Stimulated activated CD4-positive, alpha-beta T cell treated with anti-CD3 and anti-CD28 coated beads, Interleukin-4, amount 100 ng/mL, for 24 hours (primary cell): ENCODE measurements around the gene PIP4K2A.

Experiments used
- DNase-seq: peaks from one replicate; pipeline ENCODE4 v3.0.0-alpha.2; 2020

Gene PIP4K2A

DNA sequence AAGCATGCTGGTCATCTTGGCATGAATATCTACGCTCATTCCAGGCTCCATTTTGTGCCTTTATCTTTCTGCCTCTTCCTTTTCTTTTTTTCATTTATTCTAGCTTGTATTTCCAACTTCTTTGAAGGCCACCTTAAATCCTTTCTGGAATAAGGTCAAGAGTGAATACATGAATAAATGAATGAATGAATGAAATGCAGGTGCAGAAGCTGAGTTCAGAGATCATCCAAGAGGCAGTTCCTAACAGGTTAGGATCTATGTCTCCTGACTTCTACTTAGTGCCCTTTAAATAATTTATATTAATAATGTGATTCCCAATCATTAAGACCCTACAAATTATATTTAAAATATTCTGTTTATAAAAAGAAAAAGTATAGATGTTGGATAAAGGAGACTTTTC lies 125.9 kb downstream of the PIP4K2A start:
- DNase-seq: no peak

GRCh38 chr10:22583683-22584082 lies 130.7 kb downstream of the PIP4K2A start:
- no peak for DNase-seq

GRCh38 chr10:22581461-22581860 lies 132.9 kb downstream of the PIP4K2A start:
- DNase-seq: no peak

GRCh38 chr10:22580711-22581110 lies 133.7 kb downstream of the PIP4K2A start:
- no peak for DNase-seq

- no peak for DNase-seq
Measured at GRCh38 chr10:22579826-22580225, 134.6 kb downstream of the PIP4K2A start.

- DNase-seq: peak; percentile 18
Measured at GRCh38 chr10:22573820-22574569, 140.4 kb downstream of the PIP4K2A start.

GRCh38 chr10:22570733-22571430 lies 143.5 kb downstream of the PIP4K2A start:
- peak; percentile 30 for DNase-seq

GRCh38 chr10:22570234-22570633 lies 144.1 kb downstream of the PIP4K2A start:
- no peak for DNase-seq

GRCh38 chr10:22568928-22569327 lies 145.4 kb downstream of the PIP4K2A start:
- DNase-seq: no peak

DNA sequence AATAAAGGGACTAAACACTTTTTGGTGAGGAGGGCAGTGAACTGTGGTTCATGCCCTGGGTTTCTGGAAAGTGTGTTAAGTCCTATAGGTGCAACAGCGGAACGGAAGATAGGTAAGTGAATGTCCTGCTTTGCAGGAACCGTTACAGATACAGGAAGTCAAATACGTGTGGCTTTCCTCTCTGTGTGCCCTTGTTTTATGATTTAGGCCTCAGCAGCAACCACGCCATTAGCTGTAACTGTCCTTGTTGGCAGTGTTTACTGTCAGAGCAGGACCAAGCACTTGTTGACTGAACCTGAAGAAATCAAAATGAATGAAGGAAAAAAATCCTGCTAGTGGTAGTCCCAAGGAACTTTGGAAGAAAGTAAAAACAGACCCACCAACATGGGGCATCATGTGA lies 150.3 kb downstream of the PIP4K2A start:
- no peak for DNase-seq

DNA sequence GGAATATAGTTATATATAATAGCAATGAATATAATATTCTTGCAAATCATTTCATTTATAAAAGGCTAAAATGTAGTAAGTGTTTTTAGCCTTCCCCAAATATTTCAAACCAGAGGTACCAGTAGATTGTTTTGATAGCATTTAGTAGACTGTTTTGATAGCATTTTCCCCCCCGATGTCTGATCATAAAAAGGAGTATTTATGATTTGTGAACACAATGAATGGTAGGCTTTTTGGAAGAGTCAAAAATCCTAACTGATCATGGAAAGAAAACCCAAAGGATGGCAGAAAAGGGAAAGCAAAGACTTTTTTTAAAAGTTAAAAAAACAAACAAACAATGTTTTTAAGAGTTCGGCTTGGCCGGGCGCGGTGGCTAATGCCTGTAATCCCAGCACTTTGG lies 152.5 kb downstream of the PIP4K2A start:
- DNase-seq: no peak

- no peak for DNase-seq
Measured at GRCh38 chr10:22560913-22561239, 153.5 kb downstream of the PIP4K2A start.

GRCh38 chr10:22560096-22560912 lies 154.1 kb downstream of the PIP4K2A start:
- DNase-seq: no peak

DNA sequence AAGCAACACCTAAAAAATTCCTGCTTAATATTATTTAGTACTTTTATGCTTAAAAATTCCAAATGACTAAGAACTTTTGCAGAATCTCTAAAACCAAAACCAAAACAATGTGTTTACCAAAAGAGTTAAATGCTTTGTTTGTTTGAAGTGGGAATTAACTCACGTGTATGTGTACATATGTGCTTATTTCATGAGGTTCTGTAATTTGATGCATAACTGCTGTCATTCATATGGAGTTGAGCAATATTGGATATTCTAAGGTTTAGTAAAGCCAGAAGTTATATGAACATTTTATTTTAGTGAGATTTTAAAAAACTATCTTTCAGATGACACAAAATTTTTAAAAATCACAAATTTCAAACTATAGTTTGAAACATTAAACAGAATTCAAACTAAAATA lies 157.1 kb downstream of the PIP4K2A start:
- no peak for DNase-seq

GRCh38 chr10:22556774-22557173 lies 157.6 kb downstream of the PIP4K2A start:
- no peak for DNase-seq

DNA sequence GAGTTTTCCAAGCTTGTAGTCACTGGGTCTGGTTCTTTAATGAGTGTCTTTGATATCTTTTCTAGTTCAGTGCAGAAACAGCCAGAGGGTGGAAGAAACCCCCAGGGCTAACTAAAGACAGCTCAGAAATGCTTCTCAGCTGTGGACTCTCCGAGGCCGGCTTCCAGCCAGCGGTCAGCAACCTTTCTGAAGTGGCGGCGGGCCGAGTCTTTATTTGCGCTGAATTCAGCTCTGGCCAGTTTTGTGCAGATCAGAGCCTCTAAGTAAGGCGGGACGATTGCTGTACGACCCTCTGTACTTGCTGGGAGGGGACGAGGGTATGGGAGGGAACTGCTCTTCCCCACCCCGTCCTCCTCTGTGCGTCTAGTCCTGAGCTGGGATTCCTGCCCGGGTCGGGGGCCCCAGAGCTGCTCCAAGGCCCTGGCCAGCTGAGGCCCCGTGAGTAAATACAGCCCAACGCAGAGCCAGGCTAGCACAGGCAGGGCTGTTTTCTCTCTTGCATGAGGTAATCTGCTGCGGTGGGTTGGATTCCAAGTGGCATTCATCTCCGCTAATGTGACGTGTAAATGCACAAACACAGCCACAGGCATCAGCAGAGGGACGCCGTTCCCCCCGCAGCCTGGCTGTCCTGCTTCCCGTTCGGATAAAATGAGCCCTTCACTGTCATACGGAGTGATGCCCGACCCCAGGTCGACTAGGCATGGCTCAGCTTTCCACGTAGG lies 159.8 kb downstream of the PIP4K2A start:
- no peak for DNase-seq

DNA sequence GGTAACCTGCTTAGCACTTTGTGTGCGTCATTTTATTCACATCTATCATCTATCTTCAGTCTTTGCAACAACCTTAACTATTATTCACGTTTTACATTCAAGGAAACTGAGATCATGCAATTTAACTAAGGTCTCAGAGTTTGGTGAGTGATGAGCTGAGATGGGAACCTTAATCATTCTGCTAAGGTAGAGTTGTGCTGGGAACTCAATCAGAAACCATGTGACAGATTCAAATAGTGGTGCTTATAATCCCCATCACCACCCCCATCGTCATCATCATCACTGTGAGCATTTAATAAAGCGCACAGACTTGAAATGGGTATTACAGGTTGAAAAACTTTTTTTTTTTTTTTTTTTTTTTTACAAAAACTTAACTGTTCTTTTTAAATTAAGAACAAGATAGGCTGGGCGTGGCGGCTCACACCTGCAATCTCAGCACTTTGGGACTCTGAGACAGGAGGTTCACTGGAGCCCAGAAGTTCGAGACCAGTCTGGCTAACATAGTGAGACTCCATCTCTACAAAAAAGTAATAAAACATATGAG lies 160.9 kb downstream of the PIP4K2A start:
- no peak for DNase-seq

DNA sequence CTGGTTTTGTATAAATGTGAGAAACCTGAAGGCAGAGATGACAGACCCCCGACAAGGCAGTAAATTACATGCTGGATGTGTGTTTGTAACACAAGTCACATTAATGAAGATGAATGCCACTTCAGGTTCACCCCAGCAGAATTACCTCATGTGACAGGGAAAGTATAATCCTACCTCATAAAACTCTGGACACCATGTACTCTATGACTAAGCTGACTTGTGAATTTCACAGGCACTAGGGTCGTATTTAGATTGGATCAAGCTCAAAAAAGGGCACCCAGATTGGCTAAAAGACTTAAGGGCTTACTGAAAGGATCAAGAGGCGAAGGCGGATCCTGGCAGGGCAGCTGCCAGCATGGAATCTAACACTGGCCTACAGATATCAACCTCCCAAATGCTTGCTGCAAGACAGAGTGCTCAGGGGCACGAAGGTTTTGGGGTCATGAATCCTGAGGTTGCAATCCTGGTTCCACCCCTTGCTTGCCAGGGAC lies 161.4 kb downstream of the PIP4K2A start:
- no peak for DNase-seq

- no peak for DNase-seq
Measured at GRCh38 chr10:22551681-22552365, 162.6 kb downstream of the PIP4K2A start.

GRCh38 chr10:22550732-22551131 lies 163.6 kb downstream of the PIP4K2A start:
- peak; percentile 72 for DNase-seq

- no peak for DNase-seq
Measured at GRCh38 chr10:22548344-22548743, 166.0 kb downstream of the PIP4K2A start.

DNA sequence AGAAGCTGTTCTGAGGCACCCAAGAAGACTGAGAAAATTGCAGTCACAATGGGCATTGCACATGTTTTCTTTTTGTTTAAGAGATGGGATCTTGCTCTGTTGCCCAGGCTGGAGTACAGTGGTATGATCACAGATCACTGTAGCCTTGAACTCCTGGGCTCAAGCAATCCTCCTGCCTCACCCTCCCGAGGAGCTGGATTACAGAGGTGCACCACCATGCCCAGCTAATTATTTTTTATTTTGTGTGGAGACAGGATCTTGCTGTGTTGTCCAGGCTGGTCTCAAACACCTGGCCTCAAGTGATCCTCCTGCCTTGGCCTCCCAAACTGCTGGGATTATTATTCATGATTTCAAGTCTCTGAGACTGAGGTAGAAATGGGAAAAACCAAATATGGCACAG lies 168.7 kb downstream of the PIP4K2A start:
- DNase-seq: no peak
